ENCODE measurements around the gene PCDHGB7.
"Not testable (repeated sequence)": the region's sequence is repeated elsewhere in the genome, so short reads cannot be mapped to it uniquely, and the experiment has no call there.

GRCh38 chr5:141387557-141388311, 29.7 kb upstream of the PCDHGB7 start, which contains the start of gene PCDHGB4:
- TF ChIP-seq POLR2A, POLR2AphosphoS5, EP300 (IDR thresholded peaks at IDR 0.05): not testable (repeated sequence)
- TF ChIP-seq, protein P1, sequence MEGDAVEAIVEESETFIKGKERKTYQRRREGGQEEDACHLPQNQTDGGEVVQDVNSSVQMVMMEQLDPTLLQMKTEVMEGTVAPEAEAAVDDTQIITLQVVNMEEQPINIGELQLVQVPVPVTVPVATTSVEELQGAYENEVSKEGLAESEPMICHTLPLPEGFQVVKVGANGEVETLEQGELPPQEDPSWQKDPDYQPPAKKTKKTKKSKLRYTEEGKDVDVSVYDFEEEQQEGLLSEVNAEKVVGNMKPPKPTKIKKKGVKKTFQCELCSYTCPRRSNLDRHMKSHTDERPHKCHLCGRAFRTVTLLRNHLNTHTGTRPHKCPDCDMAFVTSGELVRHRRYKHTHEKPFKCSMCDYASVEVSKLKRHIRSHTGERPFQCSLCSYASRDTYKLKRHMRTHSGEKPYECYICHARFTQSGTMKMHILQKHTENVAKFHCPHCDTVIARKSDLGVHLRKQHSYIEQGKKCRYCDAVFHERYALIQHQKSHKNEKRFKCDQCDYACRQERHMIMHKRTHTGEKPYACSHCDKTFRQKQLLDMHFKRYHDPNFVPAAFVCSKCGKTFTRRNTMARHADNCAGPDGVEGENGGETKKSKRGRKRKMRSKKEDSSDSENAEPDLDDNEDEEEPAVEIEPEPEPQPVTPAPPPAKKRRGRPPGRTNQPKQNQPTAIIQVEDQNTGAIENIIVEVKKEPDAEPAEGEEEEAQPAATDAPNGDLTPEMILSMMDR (IDR thresholded peaks at IDR 0.05) = peak in 1 of 4 experiments; percentile 29
